NT2/D1 (cell line): ENCODE results near the gene STMP1.

Source experiments
- SUZ12 ChIP-seq: IDR thresholded peaks from 2 replicates; pipeline ENCODE4 v1.6.1; 2011; ENCODE audit not compliant: insufficient read length, insufficient read depth; ENCODE audit errors: extremely low read depth
- YY1 ChIP-seq: IDR thresholded peaks from 2 replicates; pipeline ENCODE4 v1.6.1; 2011; ENCODE audit not compliant: insufficient read length, insufficient read depth

DNA sequence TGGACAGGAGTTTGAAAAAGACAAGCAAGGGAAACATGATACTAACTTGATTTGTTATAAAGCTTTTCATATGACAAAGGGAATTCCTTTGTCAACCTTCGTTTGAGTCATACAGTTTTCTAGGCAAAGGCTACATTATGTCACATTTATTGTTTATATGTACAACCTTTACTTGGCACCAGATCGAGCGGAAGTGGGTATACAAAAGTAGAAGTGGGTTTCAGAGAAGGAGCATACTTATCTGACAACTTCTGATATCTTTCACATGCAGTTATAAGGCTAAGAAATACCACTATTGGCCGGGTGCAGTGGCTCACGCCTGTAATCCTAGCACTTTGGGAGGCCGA, 11.0 kb downstream of the STMP1 start:
- TF ChIP-seq YY1 (no peak), SUZ12 (no peak)
